Stimulated activated CD4-positive, alpha-beta T cell treated with anti-CD3 and anti-CD28 coated beads, TNF-alpha, amount 100 ng/mL, for 1 hour (primary cell): ENCODE results near the gene SELENOI.
"Not testable (repeated sequence)": the region's sequence is repeated elsewhere in the genome, so short reads cannot be mapped to it uniquely, and the experiment has no call there.

Experiments used
- DNase-seq, 3 donors: peaks; one replicate each; pipeline ENCODE4 v3.0.0-alpha.2; 2020; ENCODE audit warnings: low read depth in 3 of 3, low spot score in 1 of 3

Gene SELENOI

DNA sequence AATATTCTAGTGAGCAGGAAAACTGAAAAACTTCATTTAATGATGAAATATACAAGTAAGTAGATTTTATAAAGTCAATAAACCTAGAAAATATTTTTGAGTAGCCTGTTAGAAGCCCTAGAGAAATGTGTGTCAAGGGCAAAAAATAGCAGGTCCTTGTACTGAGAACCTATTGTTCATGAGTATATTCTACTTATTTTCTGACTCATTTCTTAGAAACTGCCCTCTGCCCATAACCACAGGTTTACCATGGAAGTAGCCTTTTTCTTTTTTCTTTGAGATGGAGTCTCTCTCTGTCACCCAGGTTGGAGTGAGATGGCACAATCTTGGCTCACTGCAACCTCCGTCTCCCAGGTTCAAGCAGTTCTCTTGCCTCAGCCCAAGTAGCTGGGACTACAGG, 19.4 kb upstream of the SELENOI start:
- DNase-seq, result no peak

DNA sequence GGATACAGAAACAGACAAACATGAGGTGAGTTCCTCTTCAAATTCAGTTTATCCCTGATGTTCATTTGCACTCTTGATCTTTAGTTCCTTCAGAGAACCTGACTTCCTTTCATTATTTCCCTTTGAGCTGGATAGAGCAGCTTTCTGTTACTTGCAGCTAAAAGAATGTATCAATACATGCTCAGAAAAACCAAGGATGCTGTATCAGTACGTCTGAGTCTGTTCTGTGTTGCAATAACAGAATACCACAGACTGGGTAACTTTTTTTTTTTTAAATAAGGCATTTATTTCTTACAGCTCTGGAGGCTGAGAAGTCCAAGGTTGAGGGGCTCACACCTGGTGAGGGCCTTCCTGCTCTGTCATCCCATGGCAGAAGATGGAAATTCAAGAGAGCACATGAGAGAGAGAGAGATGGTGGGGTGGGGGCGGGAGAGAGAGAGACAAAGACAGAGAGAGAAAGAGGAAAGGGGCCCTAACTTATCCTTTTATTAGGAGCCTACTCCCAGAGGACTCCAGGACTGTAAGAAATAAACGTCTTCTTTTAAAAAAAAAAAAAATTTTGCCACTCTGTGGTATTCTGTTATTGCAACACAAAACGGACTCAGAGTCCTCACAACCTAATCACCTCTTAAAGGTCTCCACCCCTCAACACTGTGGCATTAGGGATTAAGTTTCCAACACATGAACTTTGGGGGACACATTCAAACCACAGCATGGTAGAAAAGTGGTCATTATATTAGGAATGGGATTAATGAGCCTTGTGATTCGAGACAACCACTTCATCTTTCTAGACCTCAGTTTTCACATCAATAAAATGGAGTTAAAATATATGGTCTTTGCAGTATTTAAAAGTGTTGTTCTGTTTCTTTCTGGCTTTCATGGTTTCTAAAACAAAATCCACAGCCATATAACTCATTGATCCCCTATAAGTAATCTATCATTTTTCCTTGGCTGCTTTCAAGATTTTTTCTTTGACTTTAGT, 18.4 kb upstream of the SELENOI start:
- DNase-seq, result no peak

DNA sequence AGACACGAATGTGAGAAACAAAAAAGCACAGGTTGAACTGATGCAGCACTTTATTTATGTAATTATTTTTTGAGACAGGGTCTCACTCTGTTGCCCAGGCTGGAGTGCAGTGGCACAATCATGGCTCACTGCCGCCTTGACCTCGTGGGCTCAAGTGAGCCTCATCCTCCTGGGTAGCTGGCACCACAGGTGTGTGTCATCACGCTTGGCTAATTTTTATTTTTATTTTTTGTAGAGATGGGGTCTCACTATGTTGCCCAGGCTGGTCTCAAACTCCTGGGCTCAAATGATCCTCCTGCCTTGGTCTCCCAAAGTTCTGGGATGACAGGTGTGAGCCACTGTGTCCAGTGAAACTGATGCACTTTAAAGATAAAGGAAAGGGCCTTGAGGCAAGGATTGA, 16.9 kb upstream of the SELENOI start:
- DNase-seq, result not testable (repeated sequence)

DNA sequence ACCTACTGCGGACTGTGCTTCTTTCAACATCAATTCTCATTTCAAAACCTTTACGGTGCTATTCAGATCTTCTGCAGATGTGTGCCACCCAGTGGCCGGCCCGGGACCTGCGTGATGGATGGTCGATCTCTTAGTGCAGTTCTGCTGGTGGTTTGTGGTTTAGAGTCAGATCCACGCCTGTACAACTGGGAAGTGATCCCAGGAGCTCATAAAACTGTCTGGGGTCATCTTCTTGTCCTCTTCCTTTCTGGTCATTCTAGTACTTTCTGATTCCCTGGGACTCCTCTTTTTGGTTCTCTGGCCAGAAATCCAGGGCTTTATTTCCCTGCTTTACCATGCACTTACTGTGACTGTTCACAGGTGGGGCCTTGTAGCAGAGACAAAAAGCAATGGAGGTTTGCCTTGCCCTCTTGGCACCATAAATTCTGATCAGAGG, 15.8 kb upstream of the SELENOI start:
- DNase-seq, result peak; percentile 54 to 75 (median 60)

DNA sequence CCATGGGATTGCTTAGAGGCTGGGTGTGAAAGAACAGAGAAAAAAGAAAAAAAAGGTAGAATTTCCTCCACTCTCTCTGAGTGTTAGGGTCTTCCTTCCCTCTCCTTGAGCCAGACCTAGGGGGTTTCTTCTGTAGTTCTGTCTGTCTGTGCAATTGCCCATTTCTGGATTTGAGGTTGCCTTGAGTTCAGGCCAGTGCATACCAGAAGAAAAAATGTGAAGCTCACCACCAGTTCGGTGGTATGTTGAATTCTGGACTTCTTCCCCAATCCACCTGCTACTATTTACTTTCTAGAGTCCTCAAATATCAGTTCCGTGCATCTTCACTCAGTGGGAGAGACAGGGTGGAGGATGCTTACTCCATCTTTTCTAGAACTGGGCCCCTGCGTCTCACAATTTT, 15.3 kb upstream of the SELENOI start:
- DNase-seq, result no peak

DNA sequence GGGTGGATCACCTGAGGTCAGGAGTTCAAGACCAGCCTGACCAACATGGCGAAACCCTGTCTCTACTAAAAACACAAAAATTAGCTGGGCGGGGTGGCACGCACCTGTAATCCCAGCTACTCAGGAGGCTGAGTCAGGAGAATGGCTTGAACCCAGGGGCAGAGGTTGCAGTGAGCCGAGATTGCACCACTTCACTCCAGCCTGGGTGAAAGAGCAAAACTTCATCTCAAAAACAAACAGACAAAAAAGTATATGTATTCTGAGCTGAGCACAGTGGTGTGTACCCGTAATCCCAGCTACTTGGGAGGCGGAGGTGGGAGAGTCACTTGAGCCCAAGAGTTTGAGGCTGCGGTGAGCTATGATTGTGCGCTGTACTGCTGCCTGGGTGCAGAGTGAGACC, 14.6 kb upstream of the SELENOI start:
- not testable (repeated sequence) for DNase-seq

DNA sequence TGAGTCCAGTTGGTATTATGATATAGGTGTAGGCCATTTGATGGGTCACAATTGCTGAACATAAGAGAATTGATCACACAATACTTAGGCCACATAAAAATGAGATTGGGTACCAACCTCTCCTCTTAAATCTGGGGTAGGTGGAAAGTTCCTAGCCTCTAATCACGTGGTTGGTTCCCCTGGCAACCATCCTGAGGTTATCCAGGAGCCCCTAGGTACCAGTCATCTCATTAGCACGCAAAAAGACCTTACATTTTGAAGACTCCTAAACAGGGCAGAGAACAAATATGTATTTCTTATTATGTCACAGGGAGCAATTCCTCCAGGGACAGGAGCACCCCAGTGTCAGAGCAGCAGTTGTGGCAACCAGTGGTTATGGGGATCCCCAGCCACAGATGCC, 12.7 kb upstream of the SELENOI start:
- DNase-seq, result no peak

DNA sequence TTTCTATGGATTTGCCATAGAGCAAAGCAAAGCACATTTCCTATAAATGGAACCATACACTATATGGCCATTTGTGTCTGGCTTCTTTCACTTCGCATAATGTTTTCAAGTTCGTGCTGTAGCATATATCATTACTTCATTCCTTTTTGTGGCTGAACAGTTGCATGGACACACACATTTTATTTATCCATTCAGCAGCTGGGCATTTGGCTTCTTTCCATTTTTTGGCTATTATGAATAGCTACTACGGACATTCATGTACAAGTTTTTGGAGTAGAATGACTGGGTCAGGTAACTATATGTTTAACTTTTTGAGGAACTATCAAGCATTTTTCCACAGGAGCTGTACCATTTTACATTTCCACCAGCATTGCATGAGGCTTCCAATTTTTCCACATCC, 10.7 kb upstream of the SELENOI start:
- DNase-seq, result no peak

DNA sequence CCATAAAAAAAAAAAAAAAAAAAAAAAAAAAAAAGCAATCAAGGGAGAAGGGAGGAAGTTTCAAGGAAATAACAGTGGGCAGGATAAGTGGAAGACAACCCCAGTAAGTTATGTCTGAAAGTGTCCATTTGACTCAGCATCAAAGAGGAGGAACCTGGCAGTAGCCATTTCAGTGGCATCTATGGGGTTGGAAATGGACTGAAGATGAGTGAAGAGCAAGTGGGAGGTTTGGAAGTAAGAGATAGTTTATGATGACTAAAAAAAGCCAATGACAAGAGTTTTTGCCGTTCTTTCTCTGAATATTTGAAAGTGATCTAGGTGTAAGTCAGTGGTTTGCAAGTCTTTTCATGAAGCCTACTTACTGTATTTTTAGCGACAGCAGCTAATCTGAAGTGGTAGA, 9.2 kb upstream of the SELENOI start:
- DNase-seq, result no peak

DNA sequence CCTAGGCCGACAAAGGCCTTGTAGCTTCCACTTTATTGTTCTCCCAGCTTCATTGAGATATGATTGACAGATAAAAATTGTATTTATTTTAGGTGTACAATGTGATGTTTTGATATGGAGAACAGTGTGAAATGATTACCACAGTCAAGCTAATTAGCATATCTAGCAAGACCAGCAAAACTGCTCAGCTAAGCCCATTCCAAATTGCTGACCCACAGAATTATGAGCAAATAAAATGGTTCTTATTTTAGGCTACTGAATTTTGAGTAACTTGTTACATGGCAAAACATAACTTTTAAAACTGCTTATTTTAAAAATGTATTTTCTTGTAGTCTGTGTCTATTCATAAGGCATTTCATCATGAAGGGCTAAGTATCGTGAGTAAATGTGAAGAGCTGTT, 8.6 kb upstream of the SELENOI start:
- no peak for DNase-seq

DNA sequence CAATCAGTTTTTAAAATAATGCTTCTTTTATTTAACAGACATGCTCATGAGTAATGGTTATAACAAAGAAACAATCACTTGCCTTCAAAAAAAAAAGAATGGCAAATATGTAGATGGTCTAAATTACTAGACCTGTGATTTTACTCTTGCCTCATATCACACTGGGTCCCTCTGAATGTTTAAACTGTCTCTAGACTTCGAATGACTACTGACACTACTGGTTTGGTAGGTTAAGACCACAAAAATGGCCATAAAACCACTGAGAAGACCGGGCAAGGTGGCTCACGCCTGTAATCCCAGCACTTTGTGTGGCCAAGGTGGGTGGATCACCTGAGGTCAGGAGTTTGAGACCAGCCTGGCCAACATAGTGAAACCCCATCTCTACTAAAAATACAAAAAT, 5.1 kb upstream of the SELENOI start:
- DNase-seq, result no peak

DNA sequence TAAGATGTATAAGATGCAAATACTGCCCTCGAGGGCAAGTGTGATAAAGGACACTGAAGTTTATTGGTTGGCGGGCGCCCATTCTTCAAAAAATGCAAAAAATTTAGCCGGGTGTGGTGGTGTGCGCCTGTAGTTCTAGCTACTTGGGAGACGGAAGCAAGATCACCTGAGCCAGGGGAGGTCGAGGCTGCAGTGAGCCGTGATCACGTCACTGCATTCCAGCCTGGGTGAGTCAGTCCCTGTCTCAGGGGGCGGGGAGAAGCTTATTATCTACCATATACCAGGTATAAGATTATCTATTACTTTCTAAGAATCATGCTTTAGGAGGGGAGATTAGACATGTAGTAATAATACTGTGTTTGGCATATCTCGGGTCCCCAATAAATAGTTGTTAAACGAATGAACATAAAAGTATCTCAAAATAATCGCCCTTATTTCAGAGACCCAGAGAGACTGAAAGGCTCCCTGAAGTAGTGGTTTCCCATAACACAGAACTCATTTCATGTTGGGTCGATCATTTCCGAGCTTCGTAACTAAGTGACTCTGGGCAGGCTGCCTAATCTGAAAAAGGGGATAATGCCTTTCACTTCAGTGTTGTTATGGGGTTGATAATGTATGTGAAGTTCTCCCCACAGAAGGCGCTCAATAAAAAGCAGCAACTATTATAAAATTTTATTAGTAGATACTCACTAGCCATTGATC, 1.2 kb upstream of the SELENOI start:
- peak in 1 of 3 donors; percentile 12 for DNase-seq

DNA sequence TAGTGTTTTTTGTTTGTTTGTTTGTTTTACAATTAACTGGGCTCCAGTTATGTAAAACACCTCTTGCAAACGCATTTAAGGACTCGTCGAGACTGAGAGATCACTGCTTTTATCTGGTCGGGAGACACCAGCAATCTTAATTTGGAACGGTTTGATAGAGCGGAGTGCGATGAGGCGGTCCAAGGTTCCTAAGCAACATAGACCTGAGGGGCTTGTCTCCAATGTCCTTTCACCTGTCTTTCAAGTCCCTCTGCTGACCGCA, 729 bp upstream of the SELENOI start:
- no peak for DNase-seq

DNA sequence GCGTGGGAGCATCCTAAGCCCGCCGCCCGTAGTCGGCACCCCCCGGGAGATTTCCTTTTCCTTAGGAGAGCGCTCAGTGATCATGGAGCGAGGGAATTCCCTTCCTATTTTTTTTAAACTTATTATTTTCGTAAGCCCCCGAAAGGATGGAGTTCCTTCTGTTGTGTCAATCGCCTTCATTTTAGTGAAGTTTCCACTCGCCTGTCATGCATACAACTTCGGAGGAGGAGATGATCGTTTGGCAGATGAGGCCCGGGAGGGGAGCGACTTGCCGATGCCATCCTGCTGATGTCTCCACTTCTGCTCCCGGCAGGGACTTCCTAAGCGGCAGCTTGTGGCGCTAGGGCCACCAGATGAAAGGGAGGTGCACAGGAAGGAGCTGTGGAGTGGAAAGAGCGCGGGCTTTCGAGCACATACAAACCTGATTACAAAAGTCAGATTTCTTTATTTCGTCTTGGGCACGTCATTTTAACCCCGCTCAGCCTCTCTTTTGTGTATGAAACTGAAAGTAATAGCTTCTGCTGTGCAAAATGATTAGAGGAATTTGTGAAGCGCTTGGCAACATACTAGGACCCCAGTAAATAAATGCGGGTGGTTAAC, 611 bp downstream of the SELENOI start, which contains the start of gene ADGRF3:
Gene ADGRF3, minus strand, starts transcription at position 336 of the 600 bp plus-strand sequence. CDS start 555 bp downstream, outside the sequence.
- peak; percentile 15 to 31 (median 20) for DNase-seq

DNA sequence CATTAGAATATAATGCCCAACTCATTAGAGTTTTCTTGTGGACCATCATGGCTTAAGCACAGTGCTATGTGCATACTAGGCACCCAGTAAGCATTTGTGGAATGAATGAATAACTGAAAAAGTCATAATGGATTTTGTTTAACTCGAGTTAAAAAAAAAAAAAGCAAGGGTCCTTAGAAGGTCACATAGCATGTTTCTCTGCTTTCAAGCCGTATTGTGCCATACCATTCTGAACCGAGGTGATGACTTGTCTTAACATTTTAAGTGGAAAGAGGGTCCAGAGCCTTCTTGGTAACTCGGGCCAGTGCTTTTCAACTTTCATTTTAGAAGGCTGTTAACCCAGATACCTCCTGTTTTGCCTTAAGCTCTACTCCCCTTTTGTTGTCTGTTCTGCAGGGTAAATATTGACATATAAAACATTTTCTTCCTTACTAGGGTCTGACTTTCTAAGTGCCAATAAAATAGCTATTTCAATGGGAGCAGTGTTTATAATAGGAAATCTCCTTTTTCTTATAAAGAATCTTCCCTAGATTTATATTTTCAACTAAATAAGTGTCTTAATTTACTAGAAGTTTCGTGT, 1.4 kb downstream of the SELENOI start:
- no peak for DNase-seq

DNA sequence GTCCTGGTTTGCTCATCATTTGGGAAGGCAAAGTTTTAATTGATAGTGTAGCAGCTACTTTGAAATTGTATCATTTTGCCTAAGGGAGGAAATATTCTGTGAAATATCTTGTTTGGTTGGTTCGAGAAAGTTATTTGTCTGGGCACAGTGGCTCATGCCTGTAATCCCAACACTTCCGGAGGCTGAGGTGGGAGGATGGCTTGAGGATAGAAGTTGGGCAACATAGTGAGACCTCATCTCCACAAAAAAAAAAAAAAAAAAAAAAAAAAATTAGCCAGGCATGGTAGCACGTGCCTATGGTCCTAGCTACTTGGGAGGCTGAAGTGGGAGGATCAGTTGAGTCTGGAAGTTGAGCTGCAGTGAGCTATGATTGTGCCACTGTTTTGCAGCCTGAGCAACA, 3.7 kb downstream of the SELENOI start:
- no peak for DNase-seq

DNA sequence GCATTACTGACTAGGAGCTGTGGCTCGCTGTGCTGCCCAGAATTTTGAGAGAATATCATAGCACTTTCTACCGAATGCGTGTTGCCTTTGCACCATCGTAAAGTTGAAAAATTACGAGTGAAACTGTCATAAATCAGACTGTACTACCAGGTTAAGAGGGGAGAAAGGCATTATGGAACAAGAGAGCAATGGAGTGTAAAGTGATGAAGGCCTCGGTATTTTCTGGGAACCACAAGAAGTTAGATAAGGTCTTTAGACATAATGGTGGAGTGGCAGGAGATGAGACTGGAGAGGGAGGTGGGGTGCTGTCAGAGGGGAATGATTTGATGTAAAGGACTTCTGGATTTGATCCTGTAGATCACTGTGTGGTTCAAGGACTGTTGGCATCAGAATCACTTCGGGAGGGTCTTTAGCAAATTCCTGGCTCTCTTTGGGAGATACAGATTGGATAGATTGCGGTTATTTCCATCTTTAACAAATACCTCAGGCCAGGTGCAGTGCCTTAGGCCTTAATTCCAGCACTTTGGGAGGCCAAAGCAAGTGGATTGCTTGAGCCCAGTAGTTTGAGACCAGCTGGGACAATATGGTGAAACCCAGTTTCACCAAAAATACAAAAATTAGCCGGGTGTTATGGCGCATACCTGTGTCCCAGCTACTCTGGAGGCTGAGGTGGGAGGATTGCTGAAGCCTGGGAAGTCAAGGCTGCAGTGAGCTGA, 5.6 kb downstream of the SELENOI start:
- DNase-seq, result no peak

DNA sequence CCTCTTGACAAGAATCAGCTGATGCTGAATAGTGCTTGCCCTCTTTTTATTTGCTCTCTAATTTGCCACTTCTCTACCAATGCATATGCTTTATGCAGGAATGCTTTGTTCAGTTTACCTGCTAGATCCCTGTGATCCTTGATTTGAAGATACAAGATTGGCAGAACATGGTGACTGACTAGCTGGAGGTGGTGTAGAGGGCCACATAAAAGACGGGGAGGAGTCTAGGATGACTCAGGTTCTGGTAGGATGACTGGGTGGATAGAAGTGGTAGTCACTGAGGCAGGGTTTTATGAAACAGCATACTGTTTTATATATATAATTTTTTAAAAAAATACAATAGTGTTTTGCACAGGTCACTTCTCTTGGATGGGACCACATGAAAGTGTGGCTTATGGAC, 6.9 kb downstream of the SELENOI start:
- no peak for DNase-seq

DNA sequence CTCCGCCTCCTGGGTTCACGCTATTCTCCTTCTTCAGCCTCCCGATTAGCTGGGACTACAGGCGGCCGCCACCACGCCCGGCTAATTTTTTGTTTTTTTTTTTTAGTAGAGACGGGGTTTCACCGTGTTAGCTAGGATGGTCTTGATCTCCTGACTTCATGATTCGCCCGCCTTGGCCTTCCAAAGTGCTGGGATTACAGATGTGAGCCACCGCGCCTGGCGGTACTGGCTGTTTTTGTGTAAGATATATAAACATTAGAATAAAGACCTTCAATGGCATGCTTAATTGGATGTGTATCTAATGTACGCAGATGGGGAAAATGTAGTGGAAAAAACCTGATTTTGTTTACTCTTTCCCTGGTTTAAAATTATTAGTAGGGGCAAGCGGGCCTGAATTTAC, 8.5 kb downstream of the SELENOI start:
- DNase-seq, result not testable (repeated sequence)

DNA sequence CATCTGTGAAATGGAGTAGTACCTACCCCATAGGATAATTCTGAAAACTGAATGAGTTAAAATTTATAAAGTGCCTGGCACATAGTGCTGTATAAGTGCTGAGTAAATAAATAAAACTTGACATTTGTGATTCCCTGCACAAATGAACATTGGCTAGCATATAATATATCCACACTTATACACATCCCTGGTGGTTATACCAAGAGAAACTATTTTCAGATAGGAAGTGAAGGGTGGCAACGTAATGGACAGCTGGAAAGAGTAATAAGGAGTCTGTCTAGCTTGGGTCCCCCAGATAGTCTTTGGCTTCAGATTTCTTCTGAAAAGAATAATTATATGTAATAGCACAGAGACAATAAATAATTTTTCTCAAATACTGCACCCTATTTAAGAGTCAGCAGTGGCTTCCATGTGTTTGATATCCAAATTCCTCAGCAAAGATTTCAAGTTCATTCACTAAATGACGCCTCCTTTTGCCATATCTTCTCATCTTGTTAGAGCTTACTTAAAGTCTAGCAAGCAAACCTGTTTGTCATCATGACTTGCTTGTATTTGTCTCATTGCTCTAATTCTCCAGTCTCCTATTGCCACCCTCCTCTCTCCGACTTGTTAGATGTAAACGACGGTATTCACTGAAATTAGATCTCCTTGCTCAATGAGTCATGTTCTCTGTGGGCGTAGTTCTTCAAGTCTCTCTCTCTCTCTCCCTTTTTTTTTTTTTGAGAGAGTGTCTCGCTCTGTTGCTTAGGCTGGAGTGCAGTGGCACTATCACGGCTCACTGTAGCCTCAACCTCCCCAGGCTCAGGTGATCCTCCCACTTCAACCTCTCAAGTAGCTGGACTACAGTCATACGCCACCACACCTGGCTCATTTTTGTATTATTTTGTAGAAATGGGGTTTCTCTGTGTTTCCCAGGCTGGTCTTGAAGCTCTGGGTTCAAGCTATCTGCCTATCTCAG, 9.4 kb downstream of the SELENOI start:
- DNase-seq, result no peak
